ENCODE measurements around the gene SMIM13.

DNA sequence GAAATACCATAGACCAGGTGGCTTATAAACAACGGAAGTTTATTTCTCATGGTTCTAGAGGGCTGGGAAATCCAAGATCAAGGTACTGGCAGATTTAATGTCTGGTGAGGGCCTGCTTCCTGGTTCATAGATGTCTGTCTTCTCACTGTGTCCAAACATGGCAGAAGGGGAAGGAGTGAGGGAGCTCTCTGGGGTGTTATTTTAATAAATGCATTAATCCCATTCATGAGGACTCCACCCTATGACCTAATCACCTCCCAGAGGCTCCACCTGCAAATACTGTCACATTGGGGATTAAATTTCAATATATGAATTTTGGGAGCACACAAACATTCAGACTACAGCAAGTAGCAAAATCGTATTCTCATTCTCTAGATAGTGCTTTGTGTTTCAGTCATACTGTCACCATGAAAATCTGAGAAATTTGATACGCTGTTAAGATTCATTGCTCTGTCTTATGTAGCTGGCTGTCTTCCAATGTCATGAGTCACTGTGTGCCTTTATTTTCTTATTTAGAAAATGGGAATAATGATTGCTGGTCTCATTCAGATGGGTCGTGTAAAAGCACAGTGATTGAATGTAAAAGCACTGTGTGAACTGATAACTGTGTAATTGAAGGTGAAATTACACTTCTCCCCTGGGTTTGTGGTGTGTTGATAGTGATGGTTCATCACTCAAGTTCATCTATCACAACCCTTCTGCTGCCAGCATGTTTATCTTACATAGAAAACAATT, 26.8 kb downstream of the SMIM13 start:
- TF ChIP-seq POLR2AphosphoS5 (IDR thresholded peaks at IDR 0.05) (no peak), POLR2A (IDR thresholded peaks at IDR 0.05) (no peak)
- TF ChIP-seq, protein P1, sequence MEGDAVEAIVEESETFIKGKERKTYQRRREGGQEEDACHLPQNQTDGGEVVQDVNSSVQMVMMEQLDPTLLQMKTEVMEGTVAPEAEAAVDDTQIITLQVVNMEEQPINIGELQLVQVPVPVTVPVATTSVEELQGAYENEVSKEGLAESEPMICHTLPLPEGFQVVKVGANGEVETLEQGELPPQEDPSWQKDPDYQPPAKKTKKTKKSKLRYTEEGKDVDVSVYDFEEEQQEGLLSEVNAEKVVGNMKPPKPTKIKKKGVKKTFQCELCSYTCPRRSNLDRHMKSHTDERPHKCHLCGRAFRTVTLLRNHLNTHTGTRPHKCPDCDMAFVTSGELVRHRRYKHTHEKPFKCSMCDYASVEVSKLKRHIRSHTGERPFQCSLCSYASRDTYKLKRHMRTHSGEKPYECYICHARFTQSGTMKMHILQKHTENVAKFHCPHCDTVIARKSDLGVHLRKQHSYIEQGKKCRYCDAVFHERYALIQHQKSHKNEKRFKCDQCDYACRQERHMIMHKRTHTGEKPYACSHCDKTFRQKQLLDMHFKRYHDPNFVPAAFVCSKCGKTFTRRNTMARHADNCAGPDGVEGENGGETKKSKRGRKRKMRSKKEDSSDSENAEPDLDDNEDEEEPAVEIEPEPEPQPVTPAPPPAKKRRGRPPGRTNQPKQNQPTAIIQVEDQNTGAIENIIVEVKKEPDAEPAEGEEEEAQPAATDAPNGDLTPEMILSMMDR (IDR thresholded peaks at IDR 0.05 in 8 of 11, conservative IDR thresholded peaks at IDR 0.05 in 3 of 11), result no peak
